ENCODE data around the gene MKLN1. TPM values are rescaled to one million over a fixed set of nuclear protein-coding genes. Genes with fewer than 3 reads are reported as not detected.

Gene MKLN1
- polyA plus RNA-seq, 2 of the 4 experiments (the other 2 are of a cell fraction) = 39.6 to 84.5 TPM

DNA sequence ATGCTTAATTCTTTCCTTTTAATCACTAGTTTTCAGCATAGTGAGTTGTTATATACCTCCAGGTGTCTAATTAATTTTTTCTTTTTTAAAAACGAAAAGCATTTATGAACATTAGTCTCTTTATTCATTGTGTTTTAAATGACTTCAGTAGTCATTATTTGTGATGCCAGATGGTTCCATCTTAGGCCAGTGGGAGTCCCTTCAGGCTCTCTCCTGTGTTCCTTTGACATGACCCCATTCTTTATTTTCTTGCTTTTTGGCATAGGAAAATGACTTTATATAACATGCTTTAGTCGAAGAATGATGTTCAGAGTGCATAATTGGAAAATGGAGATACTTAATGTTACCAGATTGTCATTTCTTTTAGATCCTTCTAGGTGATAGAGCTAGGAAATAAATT, 24.4 kb downstream of the MKLN1 start:
- no peak overlapping the region for H3K27ac ChIP-seq
- ATAC-seq (no peak), FAIRE-seq (no peak), DNase-seq (ENCODE audit: low read depth in 1 of 2, low spot score in 1 of 2) (no peak)
- ChIA-PET CTCF (interaction anchor here (1.3 kb wide), 1 partner anchor 13 kb away, joined by 3 read pairs; no protein-coding TSS in a partner anchor), POLR2A (no interaction called here)
- no peaks in the 10 kb centered on the region for H3K9me3 ChIP-seq
- H3K4me3 ChIP-seq = no peak overlapping the region
- H3K4me1 ChIP-seq = peaks cover 49% of the 10 kb centered on the region
- no peak overlapping the region for H3K4me2 ChIP-seq
- TF ChIP-seq EP300 (IDR thresholded peaks at IDR 0.05) = no peak
- TF ChIP-seq PBX3 (IDR thresholded peaks at IDR 0.05) = no peak
- TF ChIP-seq RNF2 (IDR thresholded peaks at IDR 0.05; ENCODE audit: borderline replicate concordance, low read depth) = no peak
- WGBS (ENCODE audit: missing lambda C conversion rate) = 81% methylated on average over 2 of the region's 2 CpGs

DNA sequence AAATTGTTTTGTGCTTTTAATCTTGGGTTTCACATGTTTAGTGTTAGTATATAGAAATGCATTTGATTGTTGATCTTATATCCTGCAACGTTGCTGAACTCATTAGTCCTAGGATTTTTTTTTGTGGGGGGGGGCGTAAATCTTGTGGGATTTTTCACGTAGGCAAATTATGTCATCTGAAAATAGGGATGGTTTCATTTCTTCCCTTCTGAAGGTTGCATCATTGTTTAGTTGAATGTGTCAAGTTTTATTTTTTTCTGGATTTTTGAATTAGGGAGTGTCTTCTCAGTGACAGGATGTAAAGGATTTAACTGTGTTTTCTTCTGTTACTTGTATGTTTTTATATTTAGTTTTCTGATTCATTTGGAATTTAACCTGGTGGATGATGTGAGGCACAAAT, 26.7 kb downstream of the MKLN1 start:
- TF ChIP-seq FOSL2 (IDR thresholded peaks at IDR 0.05) = no peak
- no peak for TF ChIP-seq FOSL2 (CRISPR knock-in tag; IDR thresholded peaks at IDR 0.05)
- TF ChIP-seq HOXB13 (CRISPR knock-in tag; IDR thresholded peaks at IDR 0.05; ENCODE audit: low read depth) = no peak
- TF ChIP-seq ZSCAN20 (CRISPR knock-in tag; IDR thresholded peaks at IDR 0.05) = no peak
- TF ChIP-seq RARB (CRISPR knock-in tag; IDR thresholded peaks at IDR 0.05) = no peak
- TF ChIP-seq JUNB (IDR thresholded peaks at IDR 0.05) = no peak
- TF ChIP-seq EHF (CRISPR knock-in tag; IDR thresholded peaks at IDR 0.05) = no peak
- TF ChIP-seq MYC (IDR thresholded peaks at IDR 0.05; ENCODE audit: borderline replicate concordance, low read length) = no peak
- TF ChIP-seq CHD4 (IDR thresholded peaks at IDR 0.05; ENCODE audit: borderline replicate concordance) = no peak
- no peak for TF ChIP-seq MAFK (IDR thresholded peaks at IDR 0.05; ENCODE audit: partially characterized antibody)
- no peak for TF ChIP-seq ZC3H11A (IDR thresholded peaks at IDR 0.05)
- TF ChIP-seq KDM5A (IDR thresholded peaks at IDR 0.05) = no peak
- TF ChIP-seq TFCP2L1 (CRISPR knock-in tag; IDR thresholded peaks at IDR 0.05) = no peak
- TF ChIP-seq FOXS1 (CRISPR knock-in tag; IDR thresholded peaks at IDR 0.05) = no peak
- no peak for TF ChIP-seq HOXA7 (CRISPR knock-in tag; IDR thresholded peaks at IDR 0.05)
- no peak for TF ChIP-seq PBX3 (IDR thresholded peaks at IDR 0.05)
- Histone ChIP-seq H3K27ac (no peak overlapping the region), H3K4me2 (peak overlapping the region; percentile 20; the same call in 2 of the 3 replicates), H3K4me1 (peaks cover 64% of the 10 kb centered on the region), H3K9me3 (no peaks in the 10 kb centered on the region), H3K4me3 (no peak overlapping the region)
- FAIRE-seq (no peak), ATAC-seq (no peak), DNase-seq (ENCODE audit: low read depth in 1 of 2, low spot score in 1 of 2) (no peak)
- WGBS (ENCODE audit: missing lambda C conversion rate) = 45% methylated on average over 3 of the region's 3 CpGs
- POLR2A ChIA-PET = no interaction called here
- CTCF ChIA-PET = no interaction called here

GRCh38 chr7:131355917-131356777, 28.5 kb downstream of the MKLN1 start:
- POLR2A ChIA-PET = no interaction called here
- Histone ChIP-seq H3K4me3 (no peak overlapping the region), H3K4me1 (peaks cover 64% of the 10 kb centered on the region), H3K4me2 (peak overlapping the region; percentile 65), H3K27ac (peak overlapping the region; percentile 23 to 49; a peak in 3 of 6 replicates), H3K9me3 (no peaks in the 10 kb centered on the region)
- CTCF ChIA-PET = interaction anchor here (1.0 to 1.5 kb wide), 2 partner anchors 11 to 40 kb away, joined by 3 to 5 read pairs; no protein-coding TSS in a partner anchor
- TF ChIP-seq FOXS1 (CRISPR knock-in tag; IDR thresholded peaks at IDR 0.05) (no peak), KDM5A (IDR thresholded peaks at IDR 0.05) (no peak), HDAC2 (IDR thresholded peaks at IDR 0.05) (no peak), CEBPB (IDR thresholded peaks at IDR 0.05) (no peak), GATA3 (IDR thresholded peaks at IDR 0.05; ENCODE audit: borderline replicate concordance) (no peak), CBX2 (IDR thresholded peaks at IDR 0.05; ENCODE audit: borderline replicate concordance, low read depth) (no peak), POLR2A (IDR thresholded peaks at IDR 0.05; ENCODE audit: low read length) (no peak), MYC (IDR thresholded peaks at IDR 0.05; ENCODE audit: borderline replicate concordance, low read length) (no peak), CBX8 (IDR thresholded peaks at IDR 0.05) (no peak), BCL3 (IDR thresholded peaks at IDR 0.05) (no peak), HOXA7 (CRISPR knock-in tag; IDR thresholded peaks at IDR 0.05) (no peak), CHD4 (IDR thresholded peaks at IDR 0.05; ENCODE audit: borderline replicate concordance) (no peak), EP300 (IDR thresholded peaks at IDR 0.05) (no peak), NFE2L2 (conservative IDR thresholded peaks at IDR 0.05; ENCODE audit: low read length) (no peak)
- TF ChIP-seq, protein P1, sequence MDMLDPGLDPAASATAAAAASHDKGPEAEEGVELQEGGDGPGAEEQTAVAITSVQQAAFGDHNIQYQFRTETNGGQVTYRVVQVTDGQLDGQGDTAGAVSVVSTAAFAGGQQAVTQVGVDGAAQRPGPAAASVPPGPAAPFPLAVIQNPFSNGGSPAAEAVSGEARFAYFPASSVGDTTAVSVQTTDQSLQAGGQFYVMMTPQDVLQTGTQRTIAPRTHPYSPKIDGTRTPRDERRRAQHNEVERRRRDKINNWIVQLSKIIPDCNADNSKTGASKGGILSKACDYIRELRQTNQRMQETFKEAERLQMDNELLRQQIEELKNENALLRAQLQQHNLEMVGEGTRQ (IDR thresholded peaks at IDR 0.05) = no peak
- peak in 1 of 2 experiments; percentile 42 for DNase-seq (ENCODE audit: low read depth in 1 of 2, low spot score in 1 of 2)
- peak; percentile 56 to 65; a peak in 3 of 6 replicates for ATAC-seq
- WGBS (ENCODE audit: missing lambda C conversion rate) = 65% methylated on average over 13 of the region's 13 CpGs
- FAIRE-seq = no peak
